B cell (primary cell): Measurements from ENCODE around the gene LAIR1. TPM values are rescaled to one million over a fixed set of nuclear protein-coding genes. Genes with fewer than 3 reads are reported as not detected.

Experiments used
- ATAC-seq: fragments of 200-7000 bp; cut with Tn5 transposase; one replicate; pipeline ENCODE4 v1.10.0; 2021; ENCODE audit warnings: low read depth, mild to moderate bottlenecking, moderate number of reproducible peaks, moderate library complexity
- CTCF ChIA-PET: fragments of 350-600 bp; sonication (Branson Sonifier 250); formaldehyde crosslinking; loops from one replicate; lab custom pipeline; 2021; ENCODE audit warnings: antibody characterized with exemption, inconsistent platforms; lab: Charles Lee
- POLR2A ChIA-PET: fragments of 350-600 bp; sonication (Branson Sonifier 250); formaldehyde crosslinking; loops from one replicate; lab custom pipeline; 2021; ENCODE audit warnings: antibody characterized with exemption; lab: Charles Lee
- DNase-seq: peaks from one replicate; pipeline ENCODE4 v3.0.0; 2013
- H2AFZ ChIP-seq: 2 replicates; pipeline ENCODE4 v1.6.1; 2012; ENCODE audit warnings: mild to moderate bottlenecking, low read depth, low read length; ENCODE audit not compliant: insufficient read depth, poor library complexity, severe bottlenecking
- H3K27ac ChIP-seq, 2 donors: 1 replicate in 1 of 2; 2 replicates in 1 of 2; pipeline ENCODE4 v1.5.1; 2012 to 2013; ENCODE audit warnings: low read length in 2 of 2, mild to moderate bottlenecking in 2 of 2, moderate library complexity in 1 of 2
- H3K27me3 ChIP-seq, 4 experiments: fragments of 200-600 bp in 1 of 4; sonication (generic) in 1 of 4; replicated peaks in 1 of 4; 1 replicate in 2 of 4; 2 replicates in 2 of 4; pipeline versions ENCODE4 v1.6.1 to v1.7.0; 2013 to 2016; ENCODE audit warnings: low read length in 3 of 4, mild to moderate bottlenecking in 2 of 4, mixed read lengths in 1 of 4, moderate library complexity in 1 of 4; ENCODE audit not compliant: insufficient read depth in 4 of 4, control insufficient read depth in 3 of 4; ENCODE audit errors: control extremely low read depth in 1 of 4
- H3K36me3 ChIP-seq, 2 experiments: replicated peaks in 1 of 2; 1 replicate in 1 of 2; 2 replicates in 1 of 2; pipeline versions ENCODE4 v1.6.1 to v1.7.1; 2013; ENCODE audit warnings: low read length in 1 of 2; ENCODE audit not compliant: insufficient read depth in 2 of 2, control insufficient read depth in 1 of 2; ENCODE audit errors: control extremely low read depth in 1 of 2, extremely low read depth in 1 of 2
- H3K4me1 ChIP-seq, 2 donors: fragments of 200-600 bp in 1 of 2; sonication (generic) in 1 of 2; 1 replicate in 1 of 2; 2 replicates in 1 of 2; pipeline versions ENCODE4 v1.5.1 to v1.6.1; 2013 to 2017; ENCODE audit warnings: low read length in 2 of 2; ENCODE audit not compliant: control insufficient read depth in 2 of 2, insufficient read depth in 2 of 2
- H3K4me2 ChIP-seq: replicated peaks from 2 replicates; pipeline ENCODE3; 2012; ENCODE audit warnings: mild to moderate bottlenecking, low read depth, low read length; ENCODE audit not compliant: poor library complexity, severe bottlenecking
- H3K4me3 ChIP-seq, 5 experiments: fragments of 200-600 bp in 1 of 5; sonication (generic) in 1 of 5; 1 replicate in 3 of 5; 2 replicates in 2 of 5; pipeline versions ENCODE4 v1.5.1 to v1.7.0; 2011 to 2016; ENCODE audit warnings: low read length in 4 of 5, mild to moderate bottlenecking in 4 of 5, low read depth in 2 of 5, control low read depth in 1 of 5, moderate library complexity in 1 of 5; ENCODE audit not compliant: insufficient read depth in 1 of 5; ENCODE audit errors: control extremely low read depth in 1 of 5, extremely low read depth in 1 of 5
- H3K79me2 ChIP-seq: fragments of 200-600 bp; sonication (generic); one replicate; pipeline ENCODE4 v1.6.0; 2016; ENCODE audit warnings: low read length; ENCODE audit not compliant: control insufficient read depth, insufficient read depth
- H3K9ac ChIP-seq: fragments of 200-600 bp; sonication (generic); 2 replicates; pipeline ENCODE4 v1.6.1; 2017; ENCODE audit warnings: mild to moderate bottlenecking, low read length, moderate library complexity
- H3K9me3 ChIP-seq, 3 donors: one replicate each; pipeline versions ENCODE4 v1.6.1 to v1.7.1; 2013; ENCODE audit warnings: low read length in 2 of 3; ENCODE audit not compliant: control insufficient read depth in 2 of 3, insufficient read depth in 1 of 3; ENCODE audit errors: control extremely low read depth in 1 of 3
- H4K20me1 ChIP-seq: 2 replicates; pipeline ENCODE4 v1.6.0; 2012; ENCODE audit warnings: mild to moderate bottlenecking, low read length; ENCODE audit not compliant: insufficient read depth, control insufficient read depth, poor library complexity, severe bottlenecking
- H3K27ac Mint-ChIP-seq: one replicate; pipeline ENCODE4 v1.8.0; 2021; ENCODE audit warnings: mixed read lengths
- H3K27me3 Mint-ChIP-seq: one replicate; pipeline ENCODE4 v1.8.0; 2021; ENCODE audit warnings: mixed read lengths
- H3K4me1 Mint-ChIP-seq: one replicate; pipeline ENCODE4 v1.8.0; 2021; ENCODE audit warnings: mixed read lengths
- H3K4me3 Mint-ChIP-seq: one replicate; pipeline ENCODE4 v1.8.0; 2021; ENCODE audit warnings: mixed read lengths
- H3K9me3 Mint-ChIP-seq: one replicate; pipeline ENCODE4 v1.8.0; 2022; ENCODE audit warnings: mixed read lengths; ENCODE audit not compliant: insufficient read depth
- EZH2 ChIP-seq: IDR thresholded peaks from 2 replicates; pipeline ENCODE4 v1.6.1; 2012; ENCODE audit warnings: borderline replicate concordance, low read depth, mild to moderate bottlenecking, moderate library complexity, low read length; ENCODE audit not compliant: insufficient read depth, poor library complexity, severe bottlenecking
- WGBS: methylation state at CpG from one replicate; pipeline ENCODE4 v1.1.5; 2013; ENCODE audit warnings: missing lambda C conversion rate; ENCODE audit not compliant: insufficient coverage; 5-methylcytosine and 5-hydroxymethylcytosine counted together
- intact Hi-C: fragments of 100-400 bp; cut with micrococcal nuclease; formaldehyde crosslinking; loops from one replicate; pipeline ENCODE4 v1.10.0; 2022
- polyA plus RNA-seq: library from polyadenylated mRNA; depleted of rRNA; stranded (reverse); fragments of >200 nt; gene quantifications from 2 replicates; pipeline ENCODE4 v1.2.3, GENCODE V29; 2012
- total RNA-seq, 2 donors: library from RNA; stranded (reverse); fragments of 120-200 nt in 1 of 2; gene quantifications; 1 replicate in 1 of 2; 2 replicates in 1 of 2; pipeline versions ENCODE4 v1.2.3 to v1.2.4, GENCODE V29; 2013 to 2022
- TF ChIP-seq, protein P1 (sequence below): fragments of 200-600 bp; IDR thresholded peaks from one replicate; pipeline ENCODE4 v1.8.0; 2022; ENCODE audit warnings: antibody characterized with exemption, mild to moderate bottlenecking

Gene LAIR1
- total and polyA plus RNA-seq, 2 donors (not counting 1 experiment from before 2014, with no cell fraction given): 41.5 to 173 TPM

DNA sequence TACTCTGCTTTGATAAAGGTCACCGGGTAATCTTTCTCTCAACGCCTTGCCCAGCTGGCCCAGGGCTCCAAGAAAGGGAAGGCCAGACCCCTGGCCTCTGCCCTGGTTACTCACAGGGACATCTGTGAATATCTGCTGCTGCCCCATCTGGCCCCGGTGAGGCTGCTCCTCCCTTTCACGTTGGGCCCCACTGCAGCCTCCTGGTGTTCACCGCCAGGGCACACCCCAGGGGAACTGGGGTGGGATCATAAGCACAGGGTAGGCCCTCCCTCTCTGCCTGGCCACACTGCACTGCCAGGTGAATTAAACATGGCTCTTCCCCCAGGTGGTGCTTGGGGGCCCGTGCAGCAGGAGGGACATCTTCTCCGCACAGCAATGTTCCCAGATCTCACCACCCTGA, 12.7 kb downstream of the LAIR1 start:
- peak overlapping the region; percentile 89 for H3K27ac Mint-ChIP-seq
- Histone ChIP-seq H4K20me1 (no peaks in the 10 kb centered on the region), H3K9me3 (no peaks in the 10 kb centered on the region), H3K79me2 (peaks cover 1% of the 10 kb centered on the region), H3K27me3 (peaks cover 0 to 2% (median 0%) of the 10 kb centered on the region in 4 experiments), H3K4me1 (peaks cover 49 to 62% of the 10 kb centered on the region in 2 donors), H3K27ac (peak overlapping the region; percentile 69 to 71), H3K9ac (peak overlapping the region; percentile 1), H3K4me3 (peak overlapping the region in 1 of 5 experiments; percentile 2), H2AFZ (peak overlapping the region; percentile 47), H3K36me3 (peaks cover 3 to 28% of the 10 kb centered on the region in 2 experiments), H3K4me2 (peak overlapping the region; percentile 53)
- no peaks in the 10 kb centered on the region for H3K9me3 Mint-ChIP-seq
- intact Hi-C loops: loop anchor here (2.0 kb wide), 3 partner anchors 13 to 63 kb away; partner anchors contain the start of gene LILRA4
- ChIA-PET POLR2A (no interaction called here), CTCF (interaction anchor here (1.4 to 5.5 kb wide), 4 partner anchors 28 to 86 kb away, joined by 3 to 117 read pairs (median 21); no protein-coding TSS in a partner anchor)
- DNase-seq (peak; percentile 61), ATAC-seq (peak; percentile 79)
- TF ChIP-seq, protein P1, sequence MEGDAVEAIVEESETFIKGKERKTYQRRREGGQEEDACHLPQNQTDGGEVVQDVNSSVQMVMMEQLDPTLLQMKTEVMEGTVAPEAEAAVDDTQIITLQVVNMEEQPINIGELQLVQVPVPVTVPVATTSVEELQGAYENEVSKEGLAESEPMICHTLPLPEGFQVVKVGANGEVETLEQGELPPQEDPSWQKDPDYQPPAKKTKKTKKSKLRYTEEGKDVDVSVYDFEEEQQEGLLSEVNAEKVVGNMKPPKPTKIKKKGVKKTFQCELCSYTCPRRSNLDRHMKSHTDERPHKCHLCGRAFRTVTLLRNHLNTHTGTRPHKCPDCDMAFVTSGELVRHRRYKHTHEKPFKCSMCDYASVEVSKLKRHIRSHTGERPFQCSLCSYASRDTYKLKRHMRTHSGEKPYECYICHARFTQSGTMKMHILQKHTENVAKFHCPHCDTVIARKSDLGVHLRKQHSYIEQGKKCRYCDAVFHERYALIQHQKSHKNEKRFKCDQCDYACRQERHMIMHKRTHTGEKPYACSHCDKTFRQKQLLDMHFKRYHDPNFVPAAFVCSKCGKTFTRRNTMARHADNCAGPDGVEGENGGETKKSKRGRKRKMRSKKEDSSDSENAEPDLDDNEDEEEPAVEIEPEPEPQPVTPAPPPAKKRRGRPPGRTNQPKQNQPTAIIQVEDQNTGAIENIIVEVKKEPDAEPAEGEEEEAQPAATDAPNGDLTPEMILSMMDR: peak; percentile 30
- no peak for TF ChIP-seq EZH2
- H3K4me1 Mint-ChIP-seq: peaks cover 55% of the 10 kb centered on the region
- H3K4me3 Mint-ChIP-seq: peak overlapping the region; percentile 66
- no peaks in the 10 kb centered on the region for H3K27me3 Mint-ChIP-seq
- 17% methylated on average over 7 of the region's 7 CpGs for WGBS

DNA sequence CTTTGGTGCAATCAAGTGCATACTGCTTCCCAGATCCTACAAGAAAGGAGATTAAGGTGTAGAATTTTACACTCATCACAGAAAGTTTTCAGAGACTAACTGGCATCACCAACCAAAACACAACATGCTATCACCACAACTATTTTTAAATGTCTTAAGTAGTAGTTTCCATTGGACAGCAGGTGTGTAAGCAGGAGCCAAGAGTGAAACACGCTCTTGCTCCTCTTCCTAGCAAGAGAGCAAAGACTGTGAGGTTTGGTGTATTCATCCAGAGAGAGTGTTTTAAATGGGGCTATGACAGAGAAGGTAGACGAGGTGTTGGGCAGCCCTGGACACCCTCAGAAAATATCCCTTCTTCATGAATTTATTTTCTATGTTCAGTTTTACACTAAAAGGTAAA, 13.3 kb downstream of the LAIR1 start:
- ATAC-seq: no peak
- POLR2A ChIA-PET: no interaction called here
- H3K27ac ChIP-seq: peak overlapping the region; percentile 69 to 71
- Mint-ChIP-seq H3K9me3 (no peaks in the 10 kb centered on the region), H3K4me3 (peak overlapping the region; percentile 27), H3K4me1 (peaks cover 60% of the 10 kb centered on the region), H3K27ac (peak overlapping the region; percentile 78), H3K27me3 (no peaks in the 10 kb centered on the region)
- peaks cover 3 to 22% of the 10 kb centered on the region in 2 experiments for H3K36me3 ChIP-seq
- H3K27me3 ChIP-seq: peaks cover 0 to 2% (median 0%) of the 10 kb centered on the region in 4 experiments
- no peaks in the 10 kb centered on the region for H4K20me1 ChIP-seq
- H3K4me1 ChIP-seq: peaks cover 54 to 67% of the 10 kb centered on the region in 2 donors
- H3K4me2 ChIP-seq: peak overlapping the region; percentile 53
- TF ChIP-seq, protein P1: no peak
- TF ChIP-seq EZH2: no peak
- H2AFZ ChIP-seq: no peak overlapping the region
- CTCF ChIA-PET: interaction anchor here (1.0 to 2.1 kb wide), 10 partner anchors 9 to 97 kb away, joined by 3 to 11 read pairs (median 4); no protein-coding TSS in a partner anchor
- intact Hi-C loops: no loop called here
- no peaks in the 10 kb centered on the region for H3K9me3 ChIP-seq
- no peak overlapping the region for H3K9ac ChIP-seq
- H3K79me2 ChIP-seq: no peaks in the 10 kb centered on the region
- peak overlapping the region in 1 of 5 experiments; percentile 2 for H3K4me3 ChIP-seq
- no peak for DNase-seq
- WGBS: no CpG with 5 or more reads among the region's 2 CpGs
